Endodermal cell (in vitro differentiated cells): ENCODE measurements around the gene AUTS2. TPM values are rescaled to one million over a fixed set of nuclear protein-coding genes. Genes with fewer than 3 reads are reported as not detected.

Experiments
- DNase-seq: peaks from one replicate; pipeline ENCODE4 v3.0.0-alpha.2; 2017
- H3K27ac ChIP-seq: 2 replicates; pipeline ENCODE4 v1.5.1; 2013; ENCODE audit warnings: mild to moderate bottlenecking, low read depth, low read length, moderate library complexity
- H3K27me3 ChIP-seq: 2 replicates; pipeline ENCODE4 v1.6.1; 2013; ENCODE audit warnings: mild to moderate bottlenecking, low read length, moderate library complexity; ENCODE audit not compliant: insufficient read depth, control insufficient read depth, poor library complexity, severe bottlenecking
- H3K36me3 ChIP-seq: 2 replicates; pipeline ENCODE4 v1.7.0; 2013; ENCODE audit warnings: mild to moderate bottlenecking, low read length, moderate library complexity; ENCODE audit not compliant: control insufficient read depth, insufficient read depth
- H3K4me1 ChIP-seq: one replicate; pipeline ENCODE4 v1.7.0; 2013; ENCODE audit warnings: low read length; ENCODE audit not compliant: control insufficient read depth, insufficient read depth
- H3K4me3 ChIP-seq: 2 replicates; pipeline ENCODE4 v1.5.1; 2013; ENCODE audit warnings: mild to moderate bottlenecking, low read length, moderate library complexity
- H3K9ac ChIP-seq: 2 replicates; pipeline ENCODE4 v1.6.1; 2013; ENCODE audit warnings: mild to moderate bottlenecking, low read length, moderate library complexity; ENCODE audit not compliant: poor library complexity, severe bottlenecking; ENCODE audit errors: extremely low read depth
- H3K9me3 ChIP-seq: 2 replicates; pipeline ENCODE4 v1.6.1; 2013; ENCODE audit warnings: mild to moderate bottlenecking, low read length, moderate library complexity; ENCODE audit not compliant: control insufficient read depth
- H3K27ac Mint-ChIP-seq: 2 replicates; pipeline ENCODE4 v1.8.0; 2020; ENCODE audit warnings: mixed read lengths
- H3K27me3 Mint-ChIP-seq: 2 replicates; pipeline ENCODE4 v1.8.0; 2021; ENCODE audit warnings: mild to moderate bottlenecking, mixed read lengths; ENCODE audit not compliant: insufficient read depth
- H3K36me3 Mint-ChIP-seq: 2 replicates; pipeline ENCODE4 v1.8.0; 2020; ENCODE audit warnings: low read depth, mixed read lengths
- H3K4me1 Mint-ChIP-seq: 2 replicates; pipeline ENCODE4 v1.8.0; 2020; ENCODE audit warnings: mixed read lengths
- H3K4me3 Mint-ChIP-seq: 2 replicates; pipeline ENCODE4 v1.8.0; 2020; ENCODE audit warnings: mild to moderate bottlenecking, moderate library complexity, mixed read lengths
- H3K9me3 Mint-ChIP-seq: 2 replicates; pipeline ENCODE4 v1.8.0; 2020; ENCODE audit warnings: mild to moderate bottlenecking, mixed read lengths
- WGBS, 2 experiments: methylation state at CpG; one replicate each; pipeline versions ENCODE4 v1.1.5 to v1.1.7; 2013; ENCODE audit warnings: missing lambda C conversion rate in 2 of 2, mixed read lengths in 1 of 2; ENCODE audit not compliant: insufficient coverage in 1 of 2, insufficient read length in 1 of 2; 5-methylcytosine and 5-hydroxymethylcytosine counted together
- total RNA-seq, 2 donors: library from RNA; stranded (reverse); fragmentation: NEBNext Ultra II Directional in 1 of 2; extraction: Animal tissue kit (Norgen Biotek cat#: 25700) in 1 of 2; gene quantifications; 2 replicates in 1 of 2; 3 replicates in 1 of 2; pipeline ENCODE4 v1.2.1, GENCODE V29; 2021
- TF ChIP-seq, protein P1 (sequence below): fragments of 200-600 bp; sonication (generic); conservative IDR thresholded peaks from 2 replicates; pipeline ENCODE4 v1.5.0; 2021; ENCODE audit warnings: antibody characterized with exemption, mild to moderate bottlenecking

Gene AUTS2
- total RNA-seq, 2 donors from 2014 or later = 76.8 to 106 TPM

GRCh38 chr7:70573071-70573661 lies 974.9 kb downstream of the AUTS2 start:
- H3K36me3 ChIP-seq = no peaks in the 10 kb centered on the region
- Mint-ChIP-seq H3K4me3 (no peak overlapping the region), H3K4me1 (peaks cover 43% of the 10 kb centered on the region), H3K9me3 (no peaks in the 10 kb centered on the region), H3K27ac (no peak overlapping the region), H3K36me3 (peaks cover 13% of the 10 kb centered on the region), H3K27me3 (peaks cover 10% of the 10 kb centered on the region)
- peaks cover 22% of the 10 kb centered on the region for H3K4me1 ChIP-seq
- H3K27me3 ChIP-seq = no peaks in the 10 kb centered on the region
- no peak overlapping the region for H3K4me3 ChIP-seq
- 55 to 91% methylated on average over 9 of the region's 9 CpGs for WGBS, 2 experiments
- TF ChIP-seq, protein P1, sequence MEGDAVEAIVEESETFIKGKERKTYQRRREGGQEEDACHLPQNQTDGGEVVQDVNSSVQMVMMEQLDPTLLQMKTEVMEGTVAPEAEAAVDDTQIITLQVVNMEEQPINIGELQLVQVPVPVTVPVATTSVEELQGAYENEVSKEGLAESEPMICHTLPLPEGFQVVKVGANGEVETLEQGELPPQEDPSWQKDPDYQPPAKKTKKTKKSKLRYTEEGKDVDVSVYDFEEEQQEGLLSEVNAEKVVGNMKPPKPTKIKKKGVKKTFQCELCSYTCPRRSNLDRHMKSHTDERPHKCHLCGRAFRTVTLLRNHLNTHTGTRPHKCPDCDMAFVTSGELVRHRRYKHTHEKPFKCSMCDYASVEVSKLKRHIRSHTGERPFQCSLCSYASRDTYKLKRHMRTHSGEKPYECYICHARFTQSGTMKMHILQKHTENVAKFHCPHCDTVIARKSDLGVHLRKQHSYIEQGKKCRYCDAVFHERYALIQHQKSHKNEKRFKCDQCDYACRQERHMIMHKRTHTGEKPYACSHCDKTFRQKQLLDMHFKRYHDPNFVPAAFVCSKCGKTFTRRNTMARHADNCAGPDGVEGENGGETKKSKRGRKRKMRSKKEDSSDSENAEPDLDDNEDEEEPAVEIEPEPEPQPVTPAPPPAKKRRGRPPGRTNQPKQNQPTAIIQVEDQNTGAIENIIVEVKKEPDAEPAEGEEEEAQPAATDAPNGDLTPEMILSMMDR = no peak
- no peaks in the 10 kb centered on the region for H3K9me3 ChIP-seq
- DNase-seq = no peak
- no peak overlapping the region for H3K9ac ChIP-seq
- peak overlapping the region; percentile 86 for H3K27ac ChIP-seq

GRCh38 chr7:70573696-70574095 lies 975.4 kb downstream of the AUTS2 start:
- Histone ChIP-seq H3K36me3 (no peaks in the 10 kb centered on the region), H3K9ac (no peak overlapping the region), H3K4me3 (no peak overlapping the region), H3K4me1 (peaks cover 21% of the 10 kb centered on the region), H3K27ac (peak overlapping the region; percentile 86), H3K27me3 (no peaks in the 10 kb centered on the region), H3K9me3 (no peaks in the 10 kb centered on the region)
- Mint-ChIP-seq H3K27ac (no peak overlapping the region), H3K4me1 (peaks cover 43% of the 10 kb centered on the region), H3K27me3 (peaks cover 10% of the 10 kb centered on the region), H3K9me3 (no peaks in the 10 kb centered on the region), H3K4me3 (no peak overlapping the region), H3K36me3 (peaks cover 16% of the 10 kb centered on the region)
- 94 to 100% methylated on average over 2 to 3 of the region's 3 CpGs for WGBS, 2 experiments
- no peak for DNase-seq
- TF ChIP-seq, protein P1 = no peak

DNA sequence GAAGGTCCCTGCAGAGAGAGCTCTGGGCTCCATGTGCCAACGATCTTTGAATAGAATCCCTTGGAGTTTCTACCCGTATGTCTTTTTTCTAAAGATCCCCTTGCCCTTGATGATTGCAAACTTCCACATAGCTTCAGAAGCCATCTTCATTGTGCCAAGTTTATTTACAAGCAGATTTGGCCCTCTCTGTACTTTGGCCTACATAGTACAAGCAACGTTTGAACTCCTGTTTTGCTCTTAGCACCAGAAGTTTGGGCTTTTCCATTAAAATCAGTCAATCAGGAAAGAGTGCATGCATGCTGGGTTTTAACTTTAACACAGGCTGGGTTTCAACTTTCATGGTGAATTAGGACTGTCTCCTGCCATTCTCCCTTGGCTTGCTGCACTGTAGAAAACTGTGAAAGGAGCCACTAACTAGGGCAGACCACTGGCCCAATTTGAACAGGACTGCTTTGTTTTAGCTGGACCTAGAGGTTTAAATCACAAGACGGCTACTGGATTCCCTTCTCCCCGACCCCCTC lies 976.1 kb downstream of the AUTS2 start:
- no peaks in the 10 kb centered on the region for H3K36me3 ChIP-seq
- peaks cover 15% of the 10 kb centered on the region for H3K4me1 ChIP-seq
- H3K9ac ChIP-seq = no peak overlapping the region
- Mint-ChIP-seq H3K36me3 (peaks cover 16% of the 10 kb centered on the region), H3K27me3 (peaks cover 10% of the 10 kb centered on the region), H3K9me3 (no peaks in the 10 kb centered on the region), H3K4me1 (peaks cover 39% of the 10 kb centered on the region), H3K27ac (no peak overlapping the region), H3K4me3 (no peak overlapping the region)
- TF ChIP-seq, protein P1 = no peak
- H3K9me3 ChIP-seq = no peaks in the 10 kb centered on the region
- H3K27ac ChIP-seq = peak overlapping the region; percentile 86
- H3K4me3 ChIP-seq = no peak overlapping the region
- no peaks in the 10 kb centered on the region for H3K27me3 ChIP-seq
- DNase-seq = no peak
- 89 to 93% methylated on average over 5 of the region's 5 CpGs for WGBS, 2 experiments
